Neural progenitor cell (in vitro differentiated cells): ENCODE measurements around the gene SHROOM3. TPM values are rescaled to one million over a fixed set of nuclear protein-coding genes. Genes with fewer than 3 reads are reported as not detected.

Source experiments
- DNase-seq: peaks from one replicate; pipeline ENCODE4 v3.0.0-alpha.2; 2016; ENCODE audit warnings: low spot score
- H2AFZ ChIP-seq: fragments of 200-600 bp; sonication (generic); replicated peaks from 2 replicates; pipeline ENCODE4 v1.6.1; 2016; ENCODE audit warnings: antibody characterized with exemption
- H3F3A ChIP-seq: fragments of 200-600 bp; sonication (generic); 2 replicates; pipeline ENCODE4 v1.6.1; 2016; ENCODE audit warnings: antibody characterized with exemption, low read depth
- H3K27ac ChIP-seq: fragments of 200-600 bp; sonication (generic); 2 replicates; pipeline ENCODE4 v1.5.1; 2016; ENCODE audit warnings: mild to moderate bottlenecking
- H3K27me3 ChIP-seq: fragments of 200-600 bp; sonication (generic); 2 replicates; pipeline ENCODE4 v1.6.1; 2016; ENCODE audit warnings: mild to moderate bottlenecking, moderate library complexity
- H3K36me3 ChIP-seq: fragments of 200-600 bp; sonication (generic); 2 replicates; pipeline ENCODE4 v1.5.1; 2016
- H3K4me1 ChIP-seq: fragments of 200-600 bp; sonication (generic); 2 replicates; pipeline ENCODE4 v1.6.1; 2016; ENCODE audit warnings: mixed run types
- H3K4me2 ChIP-seq: fragments of 200-600 bp; sonication (generic); 2 replicates; pipeline ENCODE4 v1.6.1; 2016
- H3K4me3 ChIP-seq: fragments of 200-600 bp; sonication (generic); 2 replicates; pipeline ENCODE4 v1.5.1; 2016
- H3K79me2 ChIP-seq: fragments of 200-600 bp; sonication (generic); 2 replicates; pipeline ENCODE4 v1.6.1; 2016; ENCODE audit warnings: low read depth
- H3K9ac ChIP-seq: fragments of 200-600 bp; sonication (generic); 2 replicates; pipeline ENCODE4 v1.6.1; 2016
- H3K9me3 ChIP-seq: fragments of 200-600 bp; sonication (generic); 2 replicates; pipeline ENCODE4 v1.5.1; 2016; ENCODE audit warnings: low read depth
- H4K20me1 ChIP-seq: fragments of 200-600 bp; sonication (generic); 2 replicates; pipeline ENCODE4 v1.6.1; 2016; ENCODE audit warnings: low read depth
- H3K27ac Mint-ChIP-seq: 3 replicates; pipeline ENCODE4 v1.8.0; 2021; ENCODE audit warnings: mixed read lengths
- H3K27me3 Mint-ChIP-seq: 2 replicates; pipeline ENCODE4 v1.8.0; 2022; ENCODE audit warnings: low read depth, mild to moderate bottlenecking, inconsistent platforms, moderate library complexity, mixed read lengths; ENCODE audit not compliant: insufficient read depth
- H3K36me3 Mint-ChIP-seq: 3 replicates; pipeline ENCODE4 v1.8.0; 2021; ENCODE audit warnings: mixed read lengths
- H3K4me1 Mint-ChIP-seq: 3 replicates; pipeline ENCODE4 v1.8.0; 2021; ENCODE audit warnings: mixed read lengths
- H3K4me3 Mint-ChIP-seq: 3 replicates; pipeline ENCODE4 v1.8.0; 2021; ENCODE audit warnings: mild to moderate bottlenecking, moderate library complexity, mixed read lengths
- H3K9me3 Mint-ChIP-seq: 3 replicates; pipeline ENCODE4 v1.8.0; 2020; ENCODE audit warnings: mixed read lengths
- EZH2 ChIP-seq: fragments of 200-600 bp; sonication (generic); IDR thresholded peaks from 2 replicates; pipeline ENCODE4 v1.6.1; 2017; ENCODE audit warnings: antibody characterized with exemption, mild to moderate bottlenecking, moderate library complexity
- EZH2phosphoT487 ChIP-seq: fragments of 200-600 bp; sonication (generic); IDR thresholded peaks from 2 replicates; pipeline ENCODE4 v1.6.1; 2017; ENCODE audit warnings: antibody characterized with exemption
- total RNA-seq: library from RNA; depleted of rRNA; stranded (reverse); fragments of >200 nt; gene quantifications from 2 replicates; pipeline ENCODE4 v1.2.3, GENCODE V29; 2015; ENCODE audit warnings: low replicate concordance
- TF ChIP-seq, protein P1 (sequence below): fragments of 200-600 bp; sonication (generic); IDR thresholded peaks from 2 replicates; pipeline ENCODE4 v1.5.1; 2017; ENCODE audit warnings: antibody characterized with exemption, mild to moderate bottlenecking

Gene SHROOM3
- total RNA-seq, 1 donor from 2014 or later, result 36.6 TPM

DNA sequence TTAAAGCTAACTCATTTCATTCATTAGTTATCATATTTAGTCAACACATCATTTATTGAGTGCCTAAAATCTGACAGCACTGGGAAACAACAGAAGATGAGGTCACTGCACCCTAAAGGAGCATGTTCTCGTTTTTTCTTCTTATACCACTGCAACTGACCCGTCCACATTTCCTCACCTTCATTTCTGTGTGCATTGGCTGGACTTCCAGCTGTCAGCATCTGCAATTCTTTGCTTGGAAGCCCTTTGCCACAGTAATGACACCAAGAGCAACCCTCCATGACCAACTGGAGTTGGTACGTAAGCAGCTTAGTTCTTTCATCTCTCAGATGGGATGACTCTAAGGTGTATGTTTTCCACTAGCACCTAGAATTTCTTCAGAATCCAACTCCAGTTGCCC, 13.2 kb downstream of the SHROOM3 start:
- Mint-ChIP-seq H3K4me3 (peak overlapping the region; percentile 39), H3K27me3 (no peaks in the 10 kb centered on the region), H3K9me3 (peaks cover 20% of the 10 kb centered on the region), H3K4me1 (peaks cover 66% of the 10 kb centered on the region), H3K27ac (peak overlapping the region; percentile 88), H3K36me3 (peaks cover 31% of the 10 kb centered on the region)
- no peak overlapping the region for H3K9ac ChIP-seq
- H3F3A ChIP-seq, result peaks cover 11% of the 10 kb centered on the region
- peaks cover 8% of the 10 kb centered on the region for H3K36me3 ChIP-seq
- no peak overlapping the region for H3K4me3 ChIP-seq
- H2AFZ ChIP-seq, result no peak overlapping the region
- H3K4me1 ChIP-seq, result peaks cover 40% of the 10 kb centered on the region
- peak overlapping the region; percentile 58 for H3K4me2 ChIP-seq
- peaks cover 22% of the 10 kb centered on the region for H4K20me1 ChIP-seq
- H3K27me3 ChIP-seq, result no peaks in the 10 kb centered on the region
- H3K27ac ChIP-seq, result peak overlapping the region; percentile 61
- H3K79me2 ChIP-seq, result peaks cover 100% of the 10 kb centered on the region
- no peaks in the 10 kb centered on the region for H3K9me3 ChIP-seq
- TF ChIP-seq EZH2phosphoT487, result no peak
- TF ChIP-seq EZH2, result no peak
- TF ChIP-seq, protein P1, sequence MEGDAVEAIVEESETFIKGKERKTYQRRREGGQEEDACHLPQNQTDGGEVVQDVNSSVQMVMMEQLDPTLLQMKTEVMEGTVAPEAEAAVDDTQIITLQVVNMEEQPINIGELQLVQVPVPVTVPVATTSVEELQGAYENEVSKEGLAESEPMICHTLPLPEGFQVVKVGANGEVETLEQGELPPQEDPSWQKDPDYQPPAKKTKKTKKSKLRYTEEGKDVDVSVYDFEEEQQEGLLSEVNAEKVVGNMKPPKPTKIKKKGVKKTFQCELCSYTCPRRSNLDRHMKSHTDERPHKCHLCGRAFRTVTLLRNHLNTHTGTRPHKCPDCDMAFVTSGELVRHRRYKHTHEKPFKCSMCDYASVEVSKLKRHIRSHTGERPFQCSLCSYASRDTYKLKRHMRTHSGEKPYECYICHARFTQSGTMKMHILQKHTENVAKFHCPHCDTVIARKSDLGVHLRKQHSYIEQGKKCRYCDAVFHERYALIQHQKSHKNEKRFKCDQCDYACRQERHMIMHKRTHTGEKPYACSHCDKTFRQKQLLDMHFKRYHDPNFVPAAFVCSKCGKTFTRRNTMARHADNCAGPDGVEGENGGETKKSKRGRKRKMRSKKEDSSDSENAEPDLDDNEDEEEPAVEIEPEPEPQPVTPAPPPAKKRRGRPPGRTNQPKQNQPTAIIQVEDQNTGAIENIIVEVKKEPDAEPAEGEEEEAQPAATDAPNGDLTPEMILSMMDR, result no peak
- DNase-seq, result no peak

DNA sequence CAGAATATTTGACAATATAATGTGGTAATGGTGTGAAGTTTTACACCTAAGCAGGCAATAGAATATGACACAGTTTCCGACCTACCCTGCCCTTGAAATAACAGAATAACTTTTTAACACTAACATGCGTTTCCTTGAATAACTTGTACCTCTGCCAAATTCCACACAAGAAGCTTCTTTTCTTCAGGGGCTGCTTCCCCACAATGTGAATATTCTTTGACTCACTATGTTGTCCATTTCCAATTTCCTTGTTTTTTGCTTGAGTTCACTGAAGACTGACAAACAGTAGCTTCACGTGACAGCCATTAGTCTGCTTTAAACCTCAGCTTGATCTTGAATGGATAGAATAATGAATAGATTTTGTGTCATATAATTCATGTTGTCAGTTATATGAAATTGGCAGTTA, 14.3 kb downstream of the SHROOM3 start:
- Mint-ChIP-seq H3K36me3 (peaks cover 33% of the 10 kb centered on the region), H3K4me1 (peaks cover 59% of the 10 kb centered on the region), H3K9me3 (peaks cover 21% of the 10 kb centered on the region), H3K27me3 (no peaks in the 10 kb centered on the region), H3K4me3 (peak overlapping the region; percentile 70), H3K27ac (peak overlapping the region; percentile 95)
- Histone ChIP-seq H3F3A (peaks cover 10% of the 10 kb centered on the region), H3K9ac (no peak overlapping the region), H2AFZ (no peak overlapping the region), H4K20me1 (peaks cover 18% of the 10 kb centered on the region), H3K27me3 (no peaks in the 10 kb centered on the region), H3K4me2 (peak overlapping the region; percentile 58), H3K79me2 (peaks cover 100% of the 10 kb centered on the region), H3K4me3 (no peak overlapping the region), H3K4me1 (peaks cover 40% of the 10 kb centered on the region), H3K27ac (peak overlapping the region; percentile 61), H3K36me3 (peaks cover 8% of the 10 kb centered on the region), H3K9me3 (no peaks in the 10 kb centered on the region)
- TF ChIP-seq EZH2 (no peak), EZH2phosphoT487 (no peak)
- TF ChIP-seq, protein P1, result no peak
- no peak for DNase-seq

DNA sequence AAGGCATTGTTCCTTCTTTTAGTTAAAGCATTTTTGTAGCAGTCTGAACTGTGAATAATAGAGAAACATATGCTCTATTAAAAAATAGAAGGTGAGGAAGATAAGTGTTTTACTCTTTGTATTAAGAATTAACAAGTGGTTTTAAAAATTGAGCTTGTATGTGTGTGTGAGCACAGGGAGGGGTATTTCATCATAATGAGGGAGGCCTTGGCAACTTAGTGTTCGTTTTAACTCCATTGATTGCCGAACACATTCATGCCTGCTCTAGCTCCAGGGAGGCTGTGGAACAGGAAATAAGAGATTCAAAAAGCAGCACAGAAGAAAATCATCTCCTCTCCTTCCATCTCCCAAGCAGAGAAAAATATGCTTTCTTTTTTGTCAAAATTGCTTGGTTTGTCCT, 14.8 kb downstream of the SHROOM3 start:
- peak overlapping the region; percentile 95 for H3K27ac Mint-ChIP-seq
- TF ChIP-seq EZH2 (no peak), EZH2phosphoT487 (no peak)
- TF ChIP-seq, protein P1, result no peak
- H3K4me3 Mint-ChIP-seq, result peak overlapping the region; percentile 70
- Histone ChIP-seq H3K79me2 (peaks cover 100% of the 10 kb centered on the region), H3K27ac (peak overlapping the region; percentile 61), H3K4me2 (peak overlapping the region; percentile 58), H3K9ac (no peak overlapping the region), H3K36me3 (peaks cover 8% of the 10 kb centered on the region), H3K27me3 (no peaks in the 10 kb centered on the region), H3K4me1 (peaks cover 40% of the 10 kb centered on the region), H3K9me3 (no peaks in the 10 kb centered on the region), H2AFZ (no peak overlapping the region), H3F3A (peaks cover 10% of the 10 kb centered on the region), H3K4me3 (no peak overlapping the region), H4K20me1 (peaks cover 18% of the 10 kb centered on the region)
- H3K4me1 Mint-ChIP-seq, result peaks cover 59% of the 10 kb centered on the region
- DNase-seq, result peak; percentile 39
- H3K9me3 Mint-ChIP-seq, result peaks cover 24% of the 10 kb centered on the region
- peaks cover 2% of the 10 kb centered on the region for H3K27me3 Mint-ChIP-seq
- H3K36me3 Mint-ChIP-seq, result peaks cover 36% of the 10 kb centered on the region
